Gastrocnemius medialis (tissue), 4 donors: ENCODE measurements around the gene ARHGAP15. TPM values are rescaled to one million over a fixed set of nuclear protein-coding genes. Genes with fewer than 3 reads are reported as not detected.
A peak's percentile ranks its signal among the peaks of the same experiment; 100 is the strongest.

ENCODE experiments used
- ATAC-seq, 2 donors: fragments of 150-250 bp; one replicate each; pipeline ENCODE4 v1.9.1; 2016
- DNase-seq, 2 donors: peaks; one replicate each; pipeline ENCODE4 v3.0.0-alpha.2; 2019
- H3K27ac ChIP-seq, 4 donors: fragments of 200-600 bp; sonication (generic); 1 replicate in 1 of 4; 2 replicates in 3 of 4; pipeline ENCODE4 v1.5.1; 2016 to 2018; ENCODE audit warnings: mild to moderate bottlenecking in 2 of 4, moderate library complexity in 1 of 4
- H3K27me3 ChIP-seq, 3 donors: fragments of 200-600 bp; sonication (generic) in 2 of 3; 1 replicate in 1 of 3; 2 replicates in 2 of 3; pipeline versions ENCODE4 v1.5.1 to v1.6.0; 2016 to 2019; ENCODE audit warnings: mild to moderate bottlenecking in 1 of 3, moderate library complexity in 1 of 3
- H3K36me3 ChIP-seq, 2 donors: fragments of 200-600 bp; sonication (generic) in 1 of 2; one replicate each; pipeline ENCODE4 v1.5.1; 2017 to 2018
- H3K4me1 ChIP-seq, 2 donors: fragments of 200-600 bp; sonication (generic) in 1 of 2; one replicate each; pipeline ENCODE4 v1.5.1; 2016 to 2017; ENCODE audit warnings: mild to moderate bottlenecking in 2 of 2
- H3K4me3 ChIP-seq, 4 donors: fragments of 200-600 bp; sonication (generic) in 3 of 4; 1 replicate in 1 of 4; 2 replicates in 3 of 4; pipeline ENCODE4 v1.5.1; 2016 to 2019; ENCODE audit warnings: mild to moderate bottlenecking in 2 of 4
- H3K9me3 ChIP-seq, 3 donors: fragments of 200-600 bp; sonication (generic) in 2 of 3; 1 replicate in 1 of 3; 2 replicates in 2 of 3; pipeline ENCODE4 v1.5.1; 2016 to 2019
- CTCF ChIP-seq, 5 experiments: fragments of 450-650 bp in 3 of 5; fragments of 200-600 bp in 2 of 5; sonication (generic) in 2 of 5; IDR thresholded peaks in 4 of 5; conservative IDR thresholded peaks in 1 of 5; 1 replicate in 4 of 5; 2 replicates in 1 of 5; pipeline ENCODE4 v1.5.1; 2016 to 2019; ENCODE audit warnings: antibody characterized with exemption in 5 of 5, mild to moderate bottlenecking in 3 of 5, moderate library complexity in 3 of 5
- POLR2A ChIP-seq, 2 donors: fragments of 450-650 bp; IDR thresholded peaks; one replicate each; pipeline ENCODE4 v1.6.1; 2017; ENCODE audit warnings: antibody characterized with exemption in 2 of 2, mild to moderate bottlenecking in 2 of 2, moderate library complexity in 2 of 2
- in situ Hi-C, 4 donors: fragments of 200-750 bp; cut with MboI; loops; one replicate each; pipeline versions ENCODE4 v1.15.0 to v1.8.0; 2017; ENCODE audit warnings: low sequenced_read_pairs in 4 of 4
- intact Hi-C: fragments of 100-400 bp; cut with DNase I; formaldehyde crosslinking; loops from one replicate; pipeline ENCODE4 v1.15.1; 2023; ENCODE audit warnings: low total_unique reads
- total RNA-seq, 4 donors: library from RNA; depleted of rRNA; stranded (reverse); fragments of >200 nt; gene quantifications; one replicate each; pipeline versions ENCODE4 v1.1.0 to v1.2.3, GENCODE V29; 2016

The ARHGAP15 gene
- total RNA-seq, 4 donors from 2014 or later = 1.2 to 3.2 (median 1.3) TPM; not detected in 1

- in situ Hi-C loops = no loop called here
- no peaks in the 10 kb centered on the region for H3K36me3 ChIP-seq
- DNase-seq = no peak
- TF ChIP-seq CTCF (IDR thresholded peaks at IDR 0.05 in 4 of 5, conservative IDR thresholded peaks at IDR 0.05 in 1 of 5) (no peak), POLR2A (IDR thresholded peaks at IDR 0.05) (no peak)
- H3K4me1 ChIP-seq = no peaks in the 10 kb centered on the region
- intact Hi-C loops = no loop called here
- no peak overlapping the region for H3K27ac ChIP-seq
- no peak for ATAC-seq
- no peaks in the 10 kb centered on the region for H3K27me3 ChIP-seq
- H3K9me3 ChIP-seq = no peaks in the 10 kb centered on the region
- H3K4me3 ChIP-seq = no peak overlapping the region
Measured at GRCh38 chr2:143195511-143195910, 66.3 kb downstream of the ARHGAP15 start.

- Histone ChIP-seq H3K27ac (no peak overlapping the region), H3K27me3 (no peaks in the 10 kb centered on the region), H3K4me1 (no peaks in the 10 kb centered on the region), H3K4me3 (no peak overlapping the region), H3K9me3 (no peaks in the 10 kb centered on the region), H3K36me3 (no peaks in the 10 kb centered on the region)
- intact Hi-C loops = no loop called here
- in situ Hi-C loops = no loop called here
- ATAC-seq (no peak), DNase-seq (no peak)
- TF ChIP-seq CTCF (IDR thresholded peaks at IDR 0.05 in 4 of 5, conservative IDR thresholded peaks at IDR 0.05 in 1 of 5) = no peak
- no peak for TF ChIP-seq POLR2A (IDR thresholded peaks at IDR 0.05)
Measured at GRCh38 chr2:143204062-143204461, 74.8 kb downstream of the ARHGAP15 start.

GRCh38 chr2:143205106-143205764, 76.0 kb downstream of the ARHGAP15 start:
- Histone ChIP-seq H3K36me3 (no peaks in the 10 kb centered on the region), H3K4me3 (no peak overlapping the region), H3K27ac (no peak overlapping the region), H3K9me3 (no peaks in the 10 kb centered on the region), H3K27me3 (no peaks in the 10 kb centered on the region), H3K4me1 (no peaks in the 10 kb centered on the region)
- in situ Hi-C loops (no loop called here), intact Hi-C loops (no loop called here)
- TF ChIP-seq CTCF (IDR thresholded peaks at IDR 0.05 in 4 of 5, conservative IDR thresholded peaks at IDR 0.05 in 1 of 5) = peak in 1 of 5 experiments; percentile 8
- TF ChIP-seq POLR2A (IDR thresholded peaks at IDR 0.05) = no peak
- ATAC-seq (no peak), DNase-seq (no peak)

- intact Hi-C loops (no loop called here), in situ Hi-C loops (no loop called here)
- Histone ChIP-seq H3K36me3 (no peaks in the 10 kb centered on the region), H3K4me1 (no peaks in the 10 kb centered on the region), H3K27me3 (no peaks in the 10 kb centered on the region), H3K27ac (no peak overlapping the region), H3K9me3 (no peaks in the 10 kb centered on the region), H3K4me3 (no peak overlapping the region)
- DNase-seq (no peak), ATAC-seq (no peak)
- TF ChIP-seq CTCF (IDR thresholded peaks at IDR 0.05 in 4 of 5, conservative IDR thresholded peaks at IDR 0.05 in 1 of 5) (no peak), POLR2A (IDR thresholded peaks at IDR 0.05) (no peak)
Measured at GRCh38 chr2:143209570-143210445, 80.6 kb downstream of the ARHGAP15 start.
